HFFc6 (cell line): ENCODE results near the gene LYST. TPM values are rescaled to one million over a fixed set of nuclear protein-coding genes. Genes with fewer than 3 reads are reported as not detected.
A peak's percentile ranks its signal among the peaks of the same experiment; 100 is the strongest.

Experiments
- DNase-seq: peaks from one replicate; pipeline ENCODE4 v3.0.0-alpha.2; 2018
- H3K27ac Mint-ChIP-seq: 2 replicates; pipeline ENCODE4 v1.8.0; 2020; ENCODE audit warnings: mild to moderate bottlenecking, mixed read lengths
- H3K27me3 Mint-ChIP-seq: 2 replicates; pipeline ENCODE4 v1.8.0; 2021; ENCODE audit warnings: mild to moderate bottlenecking, moderate library complexity, mixed read lengths; ENCODE audit not compliant: insufficient read depth
- H3K36me3 Mint-ChIP-seq: 2 replicates; pipeline ENCODE4 v1.8.0; 2021; ENCODE audit warnings: low read depth, mixed read lengths
- H3K4me1 Mint-ChIP-seq: 2 replicates; pipeline ENCODE4 v1.8.0; 2020; ENCODE audit warnings: low read depth, mixed read lengths
- H3K4me3 Mint-ChIP-seq: 2 replicates; pipeline ENCODE4 v1.8.0; 2020; ENCODE audit warnings: mild to moderate bottlenecking, moderate library complexity, mixed read lengths
- H3K9me3 Mint-ChIP-seq: 2 replicates; pipeline ENCODE4 v1.8.0; 2020; ENCODE audit warnings: mild to moderate bottlenecking, mixed read lengths
- total RNA-seq, 6 experiments: library from RNA; stranded (reverse); fragmentation: NEBNext Ultra II Directional; extraction: Animal tissue kit (Norgen Biotek cat#: 25700); gene quantifications; 2 replicates in 1 of 6; 3 replicates in 5 of 6; pipeline ENCODE4 v1.2.3, GENCODE V29; 2021
- TF ChIP-seq, protein P1 (sequence below): fragments of 200-600 bp; sonication (generic); IDR thresholded peaks from 2 replicates; pipeline ENCODE4 v1.5.0; 2021; ENCODE audit warnings: antibody characterized with exemption, mild to moderate bottlenecking

Gene LYST
- total RNA-seq, 6 experiments from 2014 or later, result 13.2 to 18.9 (median 15.4) TPM

DNA sequence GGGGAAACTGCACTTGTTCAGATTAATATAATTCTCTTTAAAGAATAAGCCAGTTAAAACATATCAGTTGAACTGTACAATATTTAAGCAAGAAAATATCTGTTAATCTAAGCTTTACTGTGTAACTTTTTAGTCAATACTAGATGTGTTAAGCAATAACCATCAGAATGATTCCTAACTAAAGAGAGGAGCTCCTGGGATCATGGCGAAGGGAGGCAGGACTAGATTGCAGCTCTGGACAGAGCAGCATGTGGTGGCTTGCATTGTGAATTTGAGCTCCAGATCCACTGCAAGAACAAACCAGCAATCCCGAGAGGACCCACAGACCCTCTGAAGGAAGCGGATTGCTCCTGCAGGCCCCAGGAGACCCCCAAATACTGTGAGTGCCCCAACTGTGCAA lies 21.9 kb downstream of the LYST start:
- TF ChIP-seq, protein P1, sequence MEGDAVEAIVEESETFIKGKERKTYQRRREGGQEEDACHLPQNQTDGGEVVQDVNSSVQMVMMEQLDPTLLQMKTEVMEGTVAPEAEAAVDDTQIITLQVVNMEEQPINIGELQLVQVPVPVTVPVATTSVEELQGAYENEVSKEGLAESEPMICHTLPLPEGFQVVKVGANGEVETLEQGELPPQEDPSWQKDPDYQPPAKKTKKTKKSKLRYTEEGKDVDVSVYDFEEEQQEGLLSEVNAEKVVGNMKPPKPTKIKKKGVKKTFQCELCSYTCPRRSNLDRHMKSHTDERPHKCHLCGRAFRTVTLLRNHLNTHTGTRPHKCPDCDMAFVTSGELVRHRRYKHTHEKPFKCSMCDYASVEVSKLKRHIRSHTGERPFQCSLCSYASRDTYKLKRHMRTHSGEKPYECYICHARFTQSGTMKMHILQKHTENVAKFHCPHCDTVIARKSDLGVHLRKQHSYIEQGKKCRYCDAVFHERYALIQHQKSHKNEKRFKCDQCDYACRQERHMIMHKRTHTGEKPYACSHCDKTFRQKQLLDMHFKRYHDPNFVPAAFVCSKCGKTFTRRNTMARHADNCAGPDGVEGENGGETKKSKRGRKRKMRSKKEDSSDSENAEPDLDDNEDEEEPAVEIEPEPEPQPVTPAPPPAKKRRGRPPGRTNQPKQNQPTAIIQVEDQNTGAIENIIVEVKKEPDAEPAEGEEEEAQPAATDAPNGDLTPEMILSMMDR, result no peak
- Mint-ChIP-seq H3K27ac (no peak overlapping the region; the same call in 1 of the 2 replicates), H3K36me3 (peaks cover 18% of the 10 kb centered on the region), H3K4me3 (no peak overlapping the region), H3K4me1 (peaks cover 29% of the 10 kb centered on the region), H3K9me3 (no peaks in the 10 kb centered on the region), H3K27me3 (peaks cover 2% of the 10 kb centered on the region; the same call in 1 of the 2 replicates)
- DNase-seq, result no peak

DNA sequence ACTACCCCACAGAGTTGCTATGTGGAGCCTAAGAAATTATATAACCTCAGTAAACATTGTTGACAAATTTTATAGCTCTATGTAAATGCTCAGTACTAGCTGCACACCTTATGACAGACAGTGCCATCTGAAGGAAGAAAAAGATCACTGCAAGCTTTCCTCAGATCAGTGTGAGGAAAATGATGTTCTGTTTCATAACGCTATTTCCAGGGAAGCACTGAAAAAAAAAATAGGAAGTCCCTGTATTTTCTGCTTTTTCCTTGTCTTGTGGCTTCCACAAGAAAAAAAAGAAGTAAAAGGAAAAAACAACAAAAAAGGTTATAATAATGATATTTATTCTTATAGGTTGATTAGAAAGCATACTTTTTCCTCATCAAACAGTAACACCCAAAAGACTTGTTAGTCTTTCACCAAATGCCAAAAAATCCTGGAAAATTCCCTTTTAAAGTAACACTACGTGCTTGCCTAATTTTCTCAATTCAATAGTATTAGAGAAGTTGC lies 23.2 kb downstream of the LYST start:
- Mint-ChIP-seq H3K27ac (no peak overlapping the region), H3K27me3 (peaks cover 2% of the 10 kb centered on the region; the same call in 1 of the 2 replicates), H3K4me1 (peaks cover 26% of the 10 kb centered on the region), H3K4me3 (no peak overlapping the region), H3K9me3 (no peaks in the 10 kb centered on the region), H3K36me3 (peaks cover 19% of the 10 kb centered on the region)
- DNase-seq, result peak; percentile 64
- TF ChIP-seq, protein P1, result peak; percentile 73; the same call in 1 of the 2 replicates

DNA sequence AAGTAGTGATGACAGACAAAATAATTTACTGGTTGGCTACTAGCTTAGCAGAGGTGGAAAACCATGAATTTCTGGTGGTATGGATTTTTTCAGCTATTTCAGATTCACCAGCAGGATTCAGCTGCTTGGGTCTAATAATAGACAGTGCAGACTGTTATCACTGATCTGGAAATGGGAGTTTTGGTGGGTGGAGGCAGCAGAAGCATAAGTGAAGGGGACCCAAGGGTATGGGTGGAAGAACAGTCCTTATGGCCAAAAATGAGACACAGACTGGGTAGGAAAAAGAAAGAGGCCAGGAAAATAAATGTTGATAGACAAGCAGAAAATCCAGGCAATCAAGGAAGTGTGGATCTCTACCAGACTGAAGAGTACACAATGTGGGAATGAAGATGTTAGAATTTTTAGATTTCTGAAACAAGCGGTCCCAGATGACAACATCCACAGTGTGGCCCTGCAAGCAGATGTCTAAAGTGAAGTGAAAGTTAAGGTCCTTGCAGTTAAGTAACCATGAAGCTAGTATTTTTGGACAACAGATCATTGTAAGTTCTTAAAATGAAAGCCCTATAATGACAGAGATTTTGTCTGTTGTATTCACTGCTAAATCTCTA lies 24.7 kb downstream of the LYST start:
- TF ChIP-seq, protein P1, result no peak
- Mint-ChIP-seq H3K4me3 (no peak overlapping the region), H3K4me1 (peaks cover 26% of the 10 kb centered on the region), H3K36me3 (peaks cover 14% of the 10 kb centered on the region), H3K9me3 (no peaks in the 10 kb centered on the region), H3K27ac (no peak overlapping the region), H3K27me3 (peaks cover 2% of the 10 kb centered on the region; the same call in 1 of the 2 replicates)
- DNase-seq, result no peak

DNA sequence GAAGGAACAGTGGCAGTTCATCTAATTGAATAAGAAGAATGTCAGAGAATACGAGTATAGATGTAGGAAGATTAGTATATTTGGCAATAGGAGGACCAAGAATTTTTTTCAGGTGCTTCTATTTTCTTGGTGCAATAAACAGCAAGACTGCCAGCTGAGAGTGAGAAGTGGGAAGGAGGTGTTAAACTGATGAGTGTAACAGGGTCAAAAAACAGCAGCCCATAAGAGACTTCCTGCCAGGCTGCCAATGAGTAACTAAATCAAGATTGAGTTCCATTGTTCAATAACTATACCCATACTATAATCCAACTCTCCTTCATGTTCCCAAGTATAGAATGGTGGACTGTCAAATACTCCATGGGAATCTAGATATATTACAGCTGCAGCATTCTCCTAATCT lies 28.7 kb downstream of the LYST start:
- TF ChIP-seq, protein P1, result no peak
- Mint-ChIP-seq H3K9me3 (no peaks in the 10 kb centered on the region), H3K27me3 (peaks cover 2% of the 10 kb centered on the region; the same call in 1 of the 2 replicates), H3K4me1 (peaks cover 11% of the 10 kb centered on the region), H3K36me3 (peaks cover 5% of the 10 kb centered on the region; the same call in 1 of the 2 replicates), H3K4me3 (no peak overlapping the region), H3K27ac (no peak overlapping the region)
- no peak for DNase-seq

DNA sequence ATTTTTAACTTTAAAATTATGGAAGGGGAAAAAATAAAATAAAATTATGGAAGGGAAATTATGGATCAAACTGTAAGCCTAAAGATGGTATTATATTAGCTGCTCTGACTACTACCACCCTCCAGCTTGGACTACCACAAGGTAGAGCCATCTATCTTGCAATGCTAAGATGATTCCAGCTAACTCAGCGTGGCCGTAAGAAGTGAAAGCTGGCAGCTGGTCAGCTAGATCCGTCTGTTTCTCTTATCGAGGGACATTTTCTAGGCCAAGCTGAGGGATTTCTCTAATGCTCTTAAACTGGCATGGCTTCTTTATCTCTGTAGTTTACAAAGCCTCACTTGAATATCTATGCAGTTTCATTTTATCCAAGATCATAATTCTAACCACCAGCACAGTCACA lies 31.5 kb downstream of the LYST start:
- Mint-ChIP-seq H3K4me1 (peaks cover 13% of the 10 kb centered on the region), H3K27me3 (no peaks in the 10 kb centered on the region), H3K9me3 (no peaks in the 10 kb centered on the region), H3K27ac (no peak overlapping the region), H3K4me3 (no peak overlapping the region), H3K36me3 (peaks cover 12% of the 10 kb centered on the region; the same call in 1 of the 2 replicates)
- DNase-seq, result no peak
- TF ChIP-seq, protein P1, result no peak
